Right lobe of liver (tissue), 6 donors: Measurements from ENCODE around the gene PLA2G4D. TPM values are rescaled to one million over a fixed set of nuclear protein-coding genes. Genes with fewer than 3 reads are reported as not detected.

ENCODE experiments used
- ATAC-seq, 4 donors: fragments of 200-7000 bp; cut with Tn5 transposase; one replicate each; pipeline ENCODE4 v1.9.1; 2020; ENCODE audit warnings: mild to moderate bottlenecking in 4 of 4, moderate library complexity in 4 of 4
- DNase-seq, 3 donors: peaks; one replicate each; pipeline ENCODE4 v3.0.0-alpha.2; 2020
- H3K27ac ChIP-seq, 3 donors: fragments of 200-600 bp; one replicate each; pipeline ENCODE4 v1.8.0; 2022
- H3K27me3 ChIP-seq, 2 donors: fragments of 200-600 bp; one replicate each; pipeline ENCODE4 v1.8.0; 2022
- H3K36me3 ChIP-seq, 4 donors: fragments of 200-600 bp; sonication (generic) in 1 of 4; one replicate each; pipeline versions ENCODE4 v1.5.1 to v1.8.0; 2017 to 2022; ENCODE audit warnings: control low read depth in 1 of 4
- H3K4me1 ChIP-seq, 4 donors: fragments of 200-600 bp; sonication (generic) in 1 of 4; one replicate each; pipeline versions ENCODE4 v1.5.1 to v1.8.0; 2017 to 2022; ENCODE audit warnings: control low read depth in 1 of 4
- H3K4me3 ChIP-seq, 3 donors: fragments of 200-600 bp; one replicate each; pipeline ENCODE4 v1.8.0; 2022
- H3K9me3 ChIP-seq, 4 donors: fragments of 200-600 bp; sonication (generic) in 1 of 4; one replicate each; pipeline versions ENCODE4 v1.5.1 to v1.8.0; 2017 to 2022; ENCODE audit warnings: control low read depth in 1 of 4
- POLR2A ChIP-seq: fragments of 450-650 bp; IDR thresholded peaks from one replicate; pipeline ENCODE4 v1.6.1; 2017; ENCODE audit warnings: antibody characterized with exemption, mild to moderate bottlenecking
- WGBS: methylation state at CpG from one replicate; pipeline ENCODE4 v1.1.6; 2018; ENCODE audit warnings: low coverage, low lambda C conversion rate; ENCODE audit not compliant: insufficient coverage; ENCODE audit errors: missing lambda C conversion rate; 5-methylcytosine and 5-hydroxymethylcytosine counted together
- intact Hi-C, 2 donors: fragments of 100-400 bp; cut with DNase I; formaldehyde crosslinking; loops; one replicate each; pipeline versions ENCODE4 v1.11.2 to v1.14.1; 2022
- total RNA-seq, 6 experiments: library from RNA; depleted of rRNA in 2 of 6; stranded (reverse); fragments of >200 nt in 2 of 6; fragmentation: NEBNext Ultra II Directional in 3 of 6; extraction: Animal tissue kit (Norgen Biotek cat#: 25700) in 3 of 6; gene quantifications; one replicate each; pipeline versions ENCODE4 v1.1.0 to v1.2.4, GENCODE V29; 2016 to 2023
- TF ChIP-seq, protein P1 (sequence below), 4 donors: fragments of 200-600 bp in 3 of 4; fragments of 450-650 bp in 1 of 4; IDR thresholded peaks; one replicate each; pipeline versions ENCODE4 v1.5.1 to v1.8.0; 2016 to 2022; ENCODE audit warnings: antibody characterized with exemption in 4 of 4, mild to moderate bottlenecking in 2 of 4
- donor health status: DM: no; HTN: yes; CAD: no.
- donor health status: DM: no; HTN: no; CAD: no.
- donor health status: DM: no; HTN: no; CAD: no.
- donor health status: DM: no; HTN: yes; CAD: no.
- donor health status: DM: no; HTN: yes; CAD: no.

Gene PLA2G4D
- total RNA-seq, 6 experiments from 2014 or later: not detected

DNA sequence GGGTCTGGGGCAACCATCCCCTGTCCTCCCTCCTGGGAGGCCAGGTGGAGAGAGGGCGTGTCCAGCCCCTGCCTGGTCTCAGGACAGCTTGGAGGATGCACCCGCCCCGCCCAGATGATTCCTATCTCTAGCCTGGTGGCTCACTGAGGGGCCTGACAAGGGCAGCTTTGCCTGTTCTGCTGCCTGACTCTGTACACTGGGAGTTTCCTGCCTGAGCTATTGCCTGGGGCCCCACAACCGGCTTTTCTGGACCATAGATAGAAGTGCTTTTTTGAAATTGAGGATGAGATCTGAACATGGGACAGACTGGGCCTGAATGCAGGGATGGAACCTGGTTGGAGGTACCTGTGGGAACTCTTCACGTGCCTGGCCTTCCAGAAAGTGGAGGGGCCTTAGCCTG lies 72.8 kb downstream of the PLA2G4D start:
- no peaks in the 10 kb centered on the region for H3K4me1 ChIP-seq
- intact Hi-C loops: no loop called here
- DNase-seq (no peak), ATAC-seq (no peak)
- no peak for TF ChIP-seq POLR2A
- TF ChIP-seq, protein P1, sequence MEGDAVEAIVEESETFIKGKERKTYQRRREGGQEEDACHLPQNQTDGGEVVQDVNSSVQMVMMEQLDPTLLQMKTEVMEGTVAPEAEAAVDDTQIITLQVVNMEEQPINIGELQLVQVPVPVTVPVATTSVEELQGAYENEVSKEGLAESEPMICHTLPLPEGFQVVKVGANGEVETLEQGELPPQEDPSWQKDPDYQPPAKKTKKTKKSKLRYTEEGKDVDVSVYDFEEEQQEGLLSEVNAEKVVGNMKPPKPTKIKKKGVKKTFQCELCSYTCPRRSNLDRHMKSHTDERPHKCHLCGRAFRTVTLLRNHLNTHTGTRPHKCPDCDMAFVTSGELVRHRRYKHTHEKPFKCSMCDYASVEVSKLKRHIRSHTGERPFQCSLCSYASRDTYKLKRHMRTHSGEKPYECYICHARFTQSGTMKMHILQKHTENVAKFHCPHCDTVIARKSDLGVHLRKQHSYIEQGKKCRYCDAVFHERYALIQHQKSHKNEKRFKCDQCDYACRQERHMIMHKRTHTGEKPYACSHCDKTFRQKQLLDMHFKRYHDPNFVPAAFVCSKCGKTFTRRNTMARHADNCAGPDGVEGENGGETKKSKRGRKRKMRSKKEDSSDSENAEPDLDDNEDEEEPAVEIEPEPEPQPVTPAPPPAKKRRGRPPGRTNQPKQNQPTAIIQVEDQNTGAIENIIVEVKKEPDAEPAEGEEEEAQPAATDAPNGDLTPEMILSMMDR (IDR thresholded peaks at IDR 0.05): no peak
- H3K27me3 ChIP-seq: no peaks in the 10 kb centered on the region
- H3K9me3 ChIP-seq: no peaks in the 10 kb centered on the region
- H3K36me3 ChIP-seq: no peaks in the 10 kb centered on the region
- H3K27ac ChIP-seq: no peak overlapping the region
- H3K4me3 ChIP-seq: no peak overlapping the region
- no CpG with 5 or more reads among the region's 5 CpGs for WGBS

DNA sequence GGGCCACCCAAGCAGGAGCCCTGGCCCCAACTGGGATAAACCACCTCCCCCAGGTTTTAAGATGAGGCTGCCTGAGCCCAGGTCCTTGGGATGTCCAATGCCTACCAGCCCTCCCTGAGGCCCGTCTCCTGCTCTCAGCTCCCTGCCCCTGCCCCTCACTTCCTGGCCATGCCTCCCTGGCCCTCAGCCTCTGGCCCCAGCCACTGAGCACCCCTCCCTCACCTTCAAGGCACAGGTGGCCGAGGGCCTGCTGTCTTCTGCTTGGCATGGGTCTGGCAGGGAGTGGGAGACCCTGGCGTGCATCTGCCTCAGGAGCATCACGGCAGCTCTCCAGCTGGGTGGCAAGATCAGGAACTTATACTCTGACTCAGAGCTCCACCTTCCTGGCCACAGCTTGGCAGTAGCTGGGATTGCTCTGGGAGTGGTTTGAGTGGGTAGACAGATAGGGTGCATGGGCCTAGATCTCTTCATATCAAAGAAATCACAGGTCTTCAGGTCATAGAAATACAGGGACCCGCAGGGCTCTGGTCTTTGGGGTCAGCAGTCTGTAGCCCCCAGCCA lies 73.6 kb downstream of the PLA2G4D start, which contains the start of gene PLA2G4E:
Gene PLA2G4E (minus strand): TSS at position 330 of the 561 bp plus-strand sequence. CDS start 12 bp downstream, at position 318.
- H3K4me3 ChIP-seq: no peak within 1 kb of the TSS
- ATAC-seq: no peak
- H3K4me1 ChIP-seq: no peaks in the 10 kb centered on the region
- intact Hi-C loops: no loop called here
- DNase-seq: no peak
- no peak for TF ChIP-seq POLR2A
- TF ChIP-seq, protein P1 (IDR thresholded peaks at IDR 0.05): no peak
- no peak within 1 kb of the TSS for H3K27ac ChIP-seq
- H3K9me3 ChIP-seq: no peaks in the 10 kb centered on the region
- no peaks in the 10 kb centered on the region for H3K27me3 ChIP-seq
- WGBS: 92% methylated on average over 4 of the region's 5 CpGs
- H3K36me3 ChIP-seq: no peaks in the 10 kb centered on the region

DNA sequence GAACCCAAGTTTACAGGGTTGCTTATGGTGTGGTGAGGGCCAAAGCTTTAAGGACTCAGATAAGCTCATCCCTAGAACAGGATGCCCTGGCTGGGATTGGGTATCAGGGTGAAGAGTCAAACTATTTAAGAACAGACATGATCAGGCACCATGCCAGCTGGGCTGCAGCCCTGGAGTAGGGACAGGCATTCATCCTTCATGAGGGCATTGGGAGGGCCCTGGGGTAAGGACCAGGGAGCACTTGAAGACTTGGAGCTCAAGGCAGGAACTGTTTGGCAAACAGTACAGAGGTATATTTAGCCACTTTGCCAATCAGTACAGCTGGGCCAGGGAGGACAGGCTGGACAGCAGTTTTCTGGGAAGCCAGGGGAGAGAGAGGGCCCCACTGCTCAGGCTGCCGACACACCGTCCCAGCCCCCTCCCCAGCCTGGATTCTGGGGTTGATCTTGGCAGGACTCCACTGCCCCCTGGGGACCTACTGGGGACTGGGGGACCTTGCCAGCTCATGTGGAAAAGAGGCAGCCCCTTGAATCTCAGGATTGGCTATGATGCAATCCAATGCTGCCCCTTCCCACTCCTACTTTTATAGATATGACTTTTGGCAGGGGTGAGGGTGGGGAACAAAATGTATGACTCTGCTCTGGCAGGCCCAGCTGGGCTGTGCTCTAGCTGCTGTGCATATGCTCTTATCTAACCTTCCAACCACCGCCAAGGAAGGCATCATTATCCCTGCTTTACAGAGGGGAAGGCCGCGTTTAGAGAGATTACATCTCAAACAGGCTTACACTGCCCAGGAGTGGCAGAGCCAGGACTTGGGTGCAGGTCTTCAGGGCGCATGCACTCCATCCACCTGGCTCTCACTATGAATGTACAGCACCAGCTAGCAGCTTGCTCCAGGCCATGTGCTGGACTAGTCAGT lies 75.8 kb downstream of the PLA2G4D start:
- Histone ChIP-seq H3K36me3 (no peaks in the 10 kb centered on the region), H3K4me3 (no peak overlapping the region), H3K27ac (no peak overlapping the region), H3K4me1 (no peaks in the 10 kb centered on the region), H3K27me3 (no peaks in the 10 kb centered on the region), H3K9me3 (no peaks in the 10 kb centered on the region)
- TF ChIP-seq, protein P1 (IDR thresholded peaks at IDR 0.05): no peak
- TF ChIP-seq POLR2A: no peak
- intact Hi-C loops: no loop called here
- 47% methylated on average over 3 of the region's 6 CpGs for WGBS
- no peak for ATAC-seq
- DNase-seq: no peak

Other genes with a start within 250 kb of the PLA2G4D start
- gene SPTBN5, start 200.5 kb downstream of the PLA2G4D start, total RNA-seq: 1 to 10 TPM in 2 of 6 experiments, under 1 TPM in 4; 0.06 to 3.2 (median 0.81) TPM
- 10 to 100 TPM in 3 of 6 experiments, 1 to 10 TPM in 3; 4.7 to 21.5 (median 11.1) TPM for gene EHD4, start 122.0 kb downstream of the PLA2G4D start, total RNA-seq
- not detected for gene PLA2G4E, start 73.5 kb downstream of the PLA2G4D start, total RNA-seq
- gene PLA2G4F, start 62.1 kb upstream of the PLA2G4D start, total RNA-seq: not detected
- 10 to 100 TPM; 16.6 to 32.7 (median 23.2) TPM for gene VPS39, start 113.7 kb upstream of the PLA2G4D start, total RNA-seq
- gene GANC, start 178.6 kb upstream of the PLA2G4D start, total RNA-seq: 10 to 100 TPM; 11.4 to 37.6 (median 18.4) TPM
- 10 to 100 TPM; 12.9 to 22.4 (median 15.7) TPM for gene TMEM87A, start 178.9 kb upstream of the PLA2G4D start, total RNA-seq